GM23338 (cell line): ENCODE measurements around the gene PTPA. TPM values are rescaled to one million over a fixed set of nuclear protein-coding genes. Genes with fewer than 3 reads are reported as not detected.

Experiments used
- ATAC-seq: fragments of 200-7000 bp; cut with Tn5 transposase; 3 replicates; pipeline ENCODE4 v1.9.1; 2020
- DNase-seq: peaks from one replicate; pipeline ENCODE4 v3.0.0-alpha.2; 2015; ENCODE audit warnings: low spot score
- H2AFZ ChIP-seq: fragments of 200-600 bp; sonication (generic); 2 replicates; pipeline ENCODE4 v1.8.0; 2016; ENCODE audit warnings: antibody characterized with exemption, mild to moderate bottlenecking, moderate library complexity
- H3F3A ChIP-seq: fragments of 200-600 bp; sonication (generic); replicated peaks from 2 replicates; pipeline ENCODE4 v1.8.0; 2017; ENCODE audit warnings: antibody characterized with exemption, mixed run types, low read depth
- H3K27ac ChIP-seq: fragments of 200-600 bp; sonication (generic); 2 replicates; pipeline ENCODE4 v1.6.1; 2016; ENCODE audit warnings: low read depth
- H3K27me3 ChIP-seq: fragments of 200-600 bp; sonication (generic); 2 replicates; pipeline ENCODE4 v1.8.0; 2016; ENCODE audit warnings: mild to moderate bottlenecking, mixed run types, moderate library complexity; ENCODE audit not compliant: insufficient read depth
- H3K36me3 ChIP-seq: fragments of 200-600 bp; sonication (generic); 2 replicates; pipeline ENCODE4 v1.8.0; 2016; ENCODE audit warnings: mild to moderate bottlenecking; ENCODE audit not compliant: insufficient read depth
- H3K4me1 ChIP-seq: fragments of 200-600 bp; sonication (generic); 2 replicates; pipeline ENCODE4 v1.8.0; 2016; ENCODE audit warnings: mild to moderate bottlenecking, moderate library complexity; ENCODE audit not compliant: insufficient read depth
- H3K4me2 ChIP-seq: fragments of 200-600 bp; sonication (generic); 2 replicates; pipeline ENCODE4 v1.7.1; 2017; ENCODE audit warnings: mixed run types
- H3K4me3 ChIP-seq: fragments of 200-600 bp; sonication (generic); 2 replicates; pipeline ENCODE4 v1.6.1; 2016; ENCODE audit warnings: mixed run types
- H3K79me2 ChIP-seq: fragments of 200-600 bp; sonication (generic); replicated peaks from 2 replicates; pipeline ENCODE4 v1.8.0; 2017; ENCODE audit warnings: mild to moderate bottlenecking; ENCODE audit not compliant: insufficient read depth
- H3K9me2 ChIP-seq: fragments of 200-600 bp; sonication (generic); 2 replicates; pipeline ENCODE4 v1.8.0; 2017; ENCODE audit not compliant: insufficient read depth
- H4K20me1 ChIP-seq: fragments of 200-600 bp; sonication (generic); replicated peaks from 2 replicates; pipeline ENCODE4 v1.8.0; 2017; ENCODE audit warnings: mild to moderate bottlenecking; ENCODE audit not compliant: insufficient read depth
- H3K27ac Mint-ChIP-seq: 2 replicates; pipeline ENCODE4 v1.8.0; 2020; ENCODE audit warnings: inconsistent platforms, mild to moderate bottlenecking, moderate library complexity, mixed read lengths
- H3K27me3 Mint-ChIP-seq: 3 replicates; pipeline ENCODE4 v1.8.0; 2022; ENCODE audit warnings: low read depth, mild to moderate bottlenecking, moderate library complexity, mixed read lengths, inconsistent platforms; ENCODE audit not compliant: insufficient read depth, poor library complexity
- H3K36me3 Mint-ChIP-seq: 3 replicates; pipeline ENCODE4 v1.8.0; 2021; ENCODE audit warnings: low read depth, mild to moderate bottlenecking, inconsistent platforms, moderate library complexity, mixed read lengths
- H3K4me1 Mint-ChIP-seq: 3 replicates; pipeline ENCODE4 v1.8.0; 2020; ENCODE audit warnings: mild to moderate bottlenecking, inconsistent platforms, mixed read lengths
- H3K4me3 Mint-ChIP-seq: 3 replicates; pipeline ENCODE4 v1.8.0; 2021; ENCODE audit warnings: moderate library complexity, mild to moderate bottlenecking, inconsistent platforms, mixed read lengths
- H3K9me3 Mint-ChIP-seq: 3 replicates; pipeline ENCODE4 v1.8.0; 2020; ENCODE audit warnings: moderate library complexity, mild to moderate bottlenecking, inconsistent platforms, mixed read lengths
- CREB1 ChIP-seq: fragments of 250-450 bp; sonication (Bioruptor Pico); IDR thresholded peaks from 2 replicates; pipeline ENCODE4 v1.5.0; 2020; ENCODE audit warnings: low read depth, mild to moderate bottlenecking, moderate library complexity
- EZH2 ChIP-seq: fragments of 200-600 bp; sonication (generic); IDR thresholded peaks from one replicate; pipeline ENCODE4 v1.8.0; 2017; ENCODE audit warnings: antibody characterized with exemption, mild to moderate bottlenecking, low read depth; ENCODE audit not compliant: unreplicated experiment
- EZH2phosphoT487 ChIP-seq: fragments of 200-600 bp; sonication (generic); IDR thresholded peaks from one replicate; pipeline ENCODE4 v1.8.1; 2018; ENCODE audit warnings: antibody characterized with exemption; ENCODE audit not compliant: unreplicated experiment
- JUNB ChIP-seq: IDR thresholded peaks from one replicate; pipeline ENCODE4 v1.6.1; 2016; ENCODE audit warnings: antibody characterized with exemption; ENCODE audit not compliant: unreplicated experiment
- NANOG ChIP-seq: IDR thresholded peaks from 2 replicates; pipeline ENCODE4 v1.6.1; 2016; ENCODE audit warnings: antibody characterized with exemption, borderline replicate concordance
- POLR2AphosphoS5 ChIP-seq: IDR thresholded peaks from 2 replicates; pipeline ENCODE4 v1.6.1; 2016; ENCODE audit warnings: antibody characterized with exemption, low read depth
- STAT1 ChIP-seq: IDR thresholded peaks from one replicate; pipeline ENCODE4 v1.6.1; 2016; ENCODE audit warnings: antibody characterized with exemption; ENCODE audit not compliant: unreplicated experiment
- ZNF114 ChIP-seq: fragments of 250-450 bp; sonication (Bioruptor Pico); IDR thresholded peaks from 2 replicates; pipeline ENCODE4 v1.5.0; 2020; ENCODE audit warnings: mild to moderate bottlenecking, moderate library complexity
- ZNF331 ChIP-seq: fragments of 250-450 bp; sonication (Bioruptor Pico); IDR thresholded peaks from 2 replicates; pipeline ENCODE4 v1.5.0; 2020; ENCODE audit warnings: low read depth, mild to moderate bottlenecking, moderate library complexity
- polyA plus RNA-seq: library from polyadenylated mRNA; unstranded; fragments of >200 nt; fragmentation: Nextera tagmentation; extraction: Ambion mirVana; gene quantifications from 2 replicates; pipeline ENCODE4 v1.2.1, GENCODE V29; 2016
- total RNA-seq: library from RNA; depleted of rRNA; stranded (reverse); fragments of >200 nt; shearing (Covaris generic); gene quantifications from 2 replicates; pipeline ENCODE4 v1.2.3, GENCODE V29; 2014
- TF ChIP-seq, protein P1 (sequence below): IDR thresholded peaks from one replicate; pipeline ENCODE4 v1.6.1; 2018; ENCODE audit warnings: antibody characterized with exemption; ENCODE audit not compliant: unreplicated experiment
- TF ChIP-seq, protein P2 (sequence below): IDR thresholded peaks from 2 replicates; pipeline ENCODE4 v1.6.1; 2016; ENCODE audit warnings: antibody characterized with exemption
- TF ChIP-seq, protein P3 (sequence below), 2 experiments: fragments of 200-600 bp in 1 of 2; sonication (generic) in 1 of 2; conservative IDR thresholded peaks; 2 replicates each; pipeline versions ENCODE4 v1.5.1 to v1.6.1; 2016 to 2017; ENCODE audit warnings: antibody characterized with exemption in 2 of 2, low read depth in 2 of 2, mild to moderate bottlenecking in 2 of 2, moderate library complexity in 1 of 2

PTPA gene
- total and polyA plus RNA-seq, 2 experiments from 2014 or later, result 53.9 to 122 TPM

DNA sequence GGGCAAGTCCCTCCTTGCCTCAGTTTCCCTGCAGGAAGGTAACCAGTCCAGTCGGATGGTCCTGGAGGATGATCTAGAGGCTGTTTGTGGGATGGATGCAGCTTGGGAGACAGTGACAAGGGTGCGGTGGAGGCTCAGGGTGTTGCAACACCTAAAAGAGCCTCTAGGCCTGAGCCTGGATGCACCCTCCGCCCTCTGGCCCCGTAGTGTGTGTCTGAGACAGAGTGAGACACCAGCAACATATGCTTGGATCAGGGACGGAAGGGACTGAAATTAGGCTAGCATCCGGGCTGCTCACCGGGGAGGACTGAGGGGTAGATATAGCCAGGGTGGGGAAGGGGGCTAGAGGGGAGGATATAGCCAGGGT is 1.7 kb upstream of the PTPA start:
- H3K79me2 ChIP-seq, result peaks cover 28% of the 10 kb centered on the region
- H2AFZ ChIP-seq, result no peak overlapping the region
- peaks cover 20% of the 10 kb centered on the region for H3K27me3 Mint-ChIP-seq
- no peaks in the 10 kb centered on the region for H3K9me3 Mint-ChIP-seq
- no peak overlapping the region for H3K27ac Mint-ChIP-seq
- H3K4me3 Mint-ChIP-seq, result peak overlapping the region; percentile 90
- ATAC-seq (peak; percentile 21), DNase-seq (peak; percentile 58)
- H3K36me3 Mint-ChIP-seq, result no peaks in the 10 kb centered on the region; the same call in 1 of the 3 replicates
- H3K27ac ChIP-seq, result no peak overlapping the region
- H3K4me3 ChIP-seq, result no peak overlapping the region; the same call in 1 of the 2 replicates
- H3K4me2 ChIP-seq, result no peak overlapping the region
- no peaks in the 10 kb centered on the region for H3K36me3 ChIP-seq
- H3K4me1 ChIP-seq, result peaks cover 8% of the 10 kb centered on the region
- H3K9me2 ChIP-seq, result no peaks in the 10 kb centered on the region
- no peaks in the 10 kb centered on the region; the same call in 1 of the 2 replicates for H4K20me1 ChIP-seq
- peaks cover 13% of the 10 kb centered on the region for H3K4me1 Mint-ChIP-seq
- TF ChIP-seq ZNF114, result no peak
- no peak for TF ChIP-seq ZNF331 (CRISPR knock-in tag)
- TF ChIP-seq CREB1 (CRISPR knock-in tag), result no peak
- TF ChIP-seq, protein P1, sequence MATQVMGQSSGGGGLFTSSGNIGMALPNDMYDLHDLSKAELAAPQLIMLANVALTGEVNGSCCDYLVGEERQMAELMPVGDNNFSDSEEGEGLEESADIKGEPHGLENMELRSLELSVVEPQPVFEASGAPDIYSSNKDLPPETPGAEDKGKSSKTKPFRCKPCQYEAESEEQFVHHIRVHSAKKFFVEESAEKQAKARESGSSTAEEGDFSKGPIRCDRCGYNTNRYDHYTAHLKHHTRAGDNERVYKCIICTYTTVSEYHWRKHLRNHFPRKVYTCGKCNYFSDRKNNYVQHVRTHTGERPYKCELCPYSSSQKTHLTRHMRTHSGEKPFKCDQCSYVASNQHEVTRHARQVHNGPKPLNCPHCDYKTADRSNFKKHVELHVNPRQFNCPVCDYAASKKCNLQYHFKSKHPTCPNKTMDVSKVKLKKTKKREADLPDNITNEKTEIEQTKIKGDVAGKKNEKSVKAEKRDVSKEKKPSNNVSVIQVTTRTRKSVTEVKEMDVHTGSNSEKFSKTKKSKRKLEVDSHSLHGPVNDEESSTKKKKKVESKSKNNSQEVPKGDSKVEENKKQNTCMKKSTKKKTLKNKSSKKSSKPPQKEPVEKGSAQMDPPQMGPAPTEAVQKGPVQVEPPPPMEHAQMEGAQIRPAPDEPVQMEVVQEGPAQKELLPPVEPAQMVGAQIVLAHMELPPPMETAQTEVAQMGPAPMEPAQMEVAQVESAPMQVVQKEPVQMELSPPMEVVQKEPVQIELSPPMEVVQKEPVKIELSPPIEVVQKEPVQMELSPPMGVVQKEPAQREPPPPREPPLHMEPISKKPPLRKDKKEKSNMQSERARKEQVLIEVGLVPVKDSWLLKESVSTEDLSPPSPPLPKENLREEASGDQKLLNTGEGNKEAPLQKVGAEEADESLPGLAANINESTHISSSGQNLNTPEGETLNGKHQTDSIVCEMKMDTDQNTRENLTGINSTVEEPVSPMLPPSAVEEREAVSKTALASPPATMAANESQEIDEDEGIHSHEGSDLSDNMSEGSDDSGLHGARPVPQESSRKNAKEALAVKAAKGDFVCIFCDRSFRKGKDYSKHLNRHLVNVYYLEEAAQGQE, result no peak
- no peak for TF ChIP-seq POLR2AphosphoS5
- no peak for TF ChIP-seq STAT1
- TF ChIP-seq, protein P2, sequence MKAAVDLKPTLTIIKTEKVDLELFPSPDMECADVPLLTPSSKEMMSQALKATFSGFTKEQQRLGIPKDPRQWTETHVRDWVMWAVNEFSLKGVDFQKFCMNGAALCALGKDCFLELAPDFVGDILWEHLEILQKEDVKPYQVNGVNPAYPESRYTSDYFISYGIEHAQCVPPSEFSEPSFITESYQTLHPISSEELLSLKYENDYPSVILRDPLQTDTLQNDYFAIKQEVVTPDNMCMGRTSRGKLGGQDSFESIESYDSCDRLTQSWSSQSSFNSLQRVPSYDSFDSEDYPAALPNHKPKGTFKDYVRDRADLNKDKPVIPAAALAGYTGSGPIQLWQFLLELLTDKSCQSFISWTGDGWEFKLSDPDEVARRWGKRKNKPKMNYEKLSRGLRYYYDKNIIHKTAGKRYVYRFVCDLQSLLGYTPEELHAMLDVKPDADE, result no peak
- no peak for TF ChIP-seq EZH2phosphoT487
- no peak for TF ChIP-seq NANOG
- no peak for TF ChIP-seq EZH2
- no peak for TF ChIP-seq JUNB
- TF ChIP-seq, protein P3, sequence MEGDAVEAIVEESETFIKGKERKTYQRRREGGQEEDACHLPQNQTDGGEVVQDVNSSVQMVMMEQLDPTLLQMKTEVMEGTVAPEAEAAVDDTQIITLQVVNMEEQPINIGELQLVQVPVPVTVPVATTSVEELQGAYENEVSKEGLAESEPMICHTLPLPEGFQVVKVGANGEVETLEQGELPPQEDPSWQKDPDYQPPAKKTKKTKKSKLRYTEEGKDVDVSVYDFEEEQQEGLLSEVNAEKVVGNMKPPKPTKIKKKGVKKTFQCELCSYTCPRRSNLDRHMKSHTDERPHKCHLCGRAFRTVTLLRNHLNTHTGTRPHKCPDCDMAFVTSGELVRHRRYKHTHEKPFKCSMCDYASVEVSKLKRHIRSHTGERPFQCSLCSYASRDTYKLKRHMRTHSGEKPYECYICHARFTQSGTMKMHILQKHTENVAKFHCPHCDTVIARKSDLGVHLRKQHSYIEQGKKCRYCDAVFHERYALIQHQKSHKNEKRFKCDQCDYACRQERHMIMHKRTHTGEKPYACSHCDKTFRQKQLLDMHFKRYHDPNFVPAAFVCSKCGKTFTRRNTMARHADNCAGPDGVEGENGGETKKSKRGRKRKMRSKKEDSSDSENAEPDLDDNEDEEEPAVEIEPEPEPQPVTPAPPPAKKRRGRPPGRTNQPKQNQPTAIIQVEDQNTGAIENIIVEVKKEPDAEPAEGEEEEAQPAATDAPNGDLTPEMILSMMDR (conservative IDR thresholded peaks at IDR 0.05; ENCODE audit: low read depth in 2 of 2), result no peak
- H3F3A ChIP-seq, result peaks cover 6% of the 10 kb centered on the region; the same call in 1 of the 2 replicates
- H3K27me3 ChIP-seq, result peaks cover 18% of the 10 kb centered on the region
